Mesodermal cell (in vitro differentiated cells): ENCODE measurements around the gene ATXN7.

Experiments used
- H3K27ac ChIP-seq: 2 replicates; pipeline ENCODE4 v1.7.0; 2013; ENCODE audit warnings: mild to moderate bottlenecking, low read depth, low read length, moderate library complexity; ENCODE audit not compliant: severe bottlenecking
- H3K36me3 ChIP-seq: 2 replicates; pipeline ENCODE4 v1.7.1; 2013; ENCODE audit warnings: mild to moderate bottlenecking, low read length, moderate library complexity; ENCODE audit not compliant: control insufficient read depth, insufficient read depth
- H3K4me1 ChIP-seq: one replicate; pipeline ENCODE4 v1.7.1; 2013; ENCODE audit warnings: mild to moderate bottlenecking, low read length; ENCODE audit not compliant: insufficient read depth, control insufficient read depth, poor library complexity, severe bottlenecking
- H3K4me3 ChIP-seq: 2 replicates; pipeline ENCODE4 v1.7.0; 2013; ENCODE audit warnings: low read length, control low read depth, mild to moderate bottlenecking; ENCODE audit not compliant: insufficient read depth, poor library complexity, severe bottlenecking; ENCODE audit errors: extremely low read depth
- H3K9me3 ChIP-seq: 2 replicates; pipeline ENCODE4 v1.7.1; 2013; ENCODE audit warnings: mild to moderate bottlenecking, low read length, moderate library complexity; ENCODE audit not compliant: control insufficient read depth
- WGBS, 2 experiments: methylation state at CpG; one replicate each; pipeline ENCODE4 v1.1.5; 2013; ENCODE audit warnings: missing lambda C conversion rate in 2 of 2; ENCODE audit not compliant: insufficient coverage in 2 of 2; 5-methylcytosine and 5-hydroxymethylcytosine counted together

The ATXN7 gene

DNA sequence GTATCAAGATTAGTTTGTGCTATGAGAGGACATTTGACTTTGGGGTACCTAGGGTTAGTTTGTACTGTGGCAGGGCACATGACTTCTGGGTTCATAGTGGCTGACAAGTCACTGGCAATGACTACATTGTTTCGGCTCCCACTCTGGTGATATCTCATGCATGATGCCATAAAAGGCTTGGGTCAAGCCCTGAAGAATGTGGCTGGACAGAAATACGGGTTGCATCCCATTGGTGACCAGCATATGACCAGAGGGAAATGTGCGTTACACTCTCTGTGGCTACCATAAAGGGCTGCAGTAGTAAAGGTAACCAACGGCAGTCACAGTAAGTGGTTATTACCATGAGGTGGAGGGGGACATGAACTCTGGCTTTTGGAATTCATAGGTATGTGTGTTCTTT lies 18.5 kb upstream of the ATXN7 start:
- no peak overlapping the region for H3K27ac ChIP-seq
- WGBS, 2 experiments: 98% methylated on average over 4 of the region's 4 CpGs
- no peak overlapping the region for H3K4me3 ChIP-seq
- no peaks in the 10 kb centered on the region for H3K4me1 ChIP-seq
- no peaks in the 10 kb centered on the region for H3K9me3 ChIP-seq
- no peaks in the 10 kb centered on the region for H3K36me3 ChIP-seq

GRCh38 chr3:63847718-63848450 lies 15.8 kb upstream of the ATXN7 start:
- no peak overlapping the region for H3K4me3 ChIP-seq
- 63 to 86% methylated on average over 1 of the region's 1 CpG for WGBS, 2 experiments

DNA sequence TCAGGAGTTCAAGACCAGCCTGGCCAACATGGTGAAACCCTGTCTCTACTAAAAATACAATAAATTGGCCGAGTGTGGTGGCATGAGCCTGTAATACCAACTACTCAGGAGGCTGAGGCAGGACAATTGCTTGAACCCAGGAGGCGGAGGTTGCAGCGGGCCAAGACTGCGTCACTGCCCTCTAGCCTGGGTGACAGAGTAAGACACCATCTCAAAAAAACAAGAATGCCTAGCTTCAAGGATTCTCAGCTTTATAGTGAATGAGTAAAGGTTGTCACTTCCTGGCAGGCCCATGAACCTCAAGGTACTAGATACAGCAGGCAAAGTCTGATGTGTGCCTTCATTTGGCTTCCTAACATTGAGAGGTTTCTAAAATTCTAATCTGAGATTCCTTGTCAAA lies 14.5 kb upstream of the ATXN7 start:
- Histone ChIP-seq H3K4me1 (no peaks in the 10 kb centered on the region), H3K4me3 (no peak overlapping the region), H3K36me3 (no peaks in the 10 kb centered on the region), H3K9me3 (no peaks in the 10 kb centered on the region), H3K27ac (no peak overlapping the region)
- 92 to 100% methylated on average over 2 to 4 of the region's 4 CpGs for WGBS, 2 experiments

More at GRCh38 chr3:63847718-63848450, 15.8 kb upstream of the ATXN7 start:
- Histone ChIP-seq H3K27ac (no peak overlapping the region), H3K4me1 (no peaks in the 10 kb centered on the region), H3K9me3 (no peaks in the 10 kb centered on the region), H3K36me3 (no peaks in the 10 kb centered on the region)

DNA sequence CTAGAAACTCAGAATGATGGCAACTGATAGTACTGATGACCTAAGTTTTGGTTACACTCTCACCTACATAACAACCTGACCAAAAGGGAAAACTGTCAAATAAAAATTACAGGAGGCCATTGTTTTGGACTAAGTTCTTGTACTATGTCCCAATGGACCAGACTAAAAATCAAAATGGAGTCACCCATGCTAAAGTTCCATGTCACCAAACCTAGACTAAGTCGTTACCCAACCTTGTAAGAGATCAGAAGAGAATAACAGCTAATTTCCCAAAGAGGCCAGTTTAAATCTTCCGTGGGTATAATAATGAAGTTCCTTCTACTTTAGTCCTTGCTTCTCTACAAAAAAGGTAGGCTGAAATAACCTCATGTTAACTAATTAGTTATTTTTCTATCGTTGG lies 12.4 kb upstream of the ATXN7 start:
- Histone ChIP-seq H3K9me3 (no peaks in the 10 kb centered on the region), H3K4me1 (no peaks in the 10 kb centered on the region), H3K4me3 (no peak overlapping the region), H3K36me3 (no peaks in the 10 kb centered on the region), H3K27ac (no peak overlapping the region)
- no CpG with 5 or more reads among the region's 3 CpGs for WGBS, 2 experiments

DNA sequence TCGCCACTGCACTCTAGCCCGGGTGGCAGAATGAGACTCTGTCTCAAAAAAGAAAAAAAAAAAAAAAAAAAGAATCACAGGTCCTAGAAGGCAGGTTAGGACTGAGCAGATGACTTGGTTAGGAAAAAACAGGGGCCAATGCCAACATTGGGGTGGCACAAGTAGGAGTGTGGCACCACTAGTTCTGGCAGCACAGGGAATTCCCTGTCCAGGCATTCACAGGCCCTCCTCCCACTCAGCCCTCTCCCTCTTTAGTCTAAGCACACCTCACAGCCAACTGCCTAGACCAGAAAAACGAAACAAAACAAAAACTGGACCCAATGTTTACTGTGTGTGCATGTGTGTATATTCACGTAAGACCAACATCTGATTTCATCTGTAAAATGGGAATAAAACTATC lies 10.6 kb upstream of the ATXN7 start:
- H3K36me3 ChIP-seq: no peaks in the 10 kb centered on the region
- H3K27ac ChIP-seq: no peak overlapping the region
- no peaks in the 10 kb centered on the region for H3K9me3 ChIP-seq
- H3K4me1 ChIP-seq: no peaks in the 10 kb centered on the region
- H3K4me3 ChIP-seq: no peak overlapping the region
- WGBS, 2 experiments: 100% methylated on average over 1 of the region's 4 CpGs; no CpG with 5 or more reads in 1 of the 2 experiments

DNA sequence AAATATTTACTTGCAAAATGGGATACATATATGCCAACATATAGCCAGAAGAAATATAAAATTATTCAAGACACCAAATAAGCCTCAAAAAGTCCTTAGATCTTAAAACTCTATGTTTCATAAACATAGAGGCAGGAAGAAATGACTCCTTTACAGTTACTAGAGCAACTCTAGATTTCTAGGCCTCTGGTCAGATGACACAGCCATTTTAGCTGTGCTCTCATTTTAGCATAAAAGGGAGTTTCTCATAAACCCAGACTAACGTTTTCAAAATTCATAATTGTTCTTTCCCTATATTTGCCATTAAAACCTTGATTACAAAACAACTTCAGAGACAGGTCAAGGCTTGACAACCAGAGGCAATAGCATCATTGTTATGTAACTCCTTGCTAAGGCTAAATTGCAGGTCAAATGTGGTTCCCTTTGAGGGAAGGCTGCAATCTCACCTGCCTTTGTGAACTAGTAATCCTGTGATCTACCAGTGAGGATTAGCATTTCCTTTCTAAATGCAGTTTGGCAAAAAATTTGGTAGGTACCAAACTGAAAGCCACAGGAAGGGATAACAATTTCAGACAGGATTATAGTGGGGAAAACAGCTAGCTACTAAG lies 8.2 kb upstream of the ATXN7 start:
- H3K27ac ChIP-seq: no peak overlapping the region
- H3K9me3 ChIP-seq: no peaks in the 10 kb centered on the region
- no peak overlapping the region for H3K4me3 ChIP-seq
- WGBS, 2 experiments: 75% methylated on average over 1 of the region's 1 CpG; no CpG with 5 or more reads in 1 of the 2 experiments
- no peaks in the 10 kb centered on the region for H3K36me3 ChIP-seq
- H3K4me1 ChIP-seq: no peaks in the 10 kb centered on the region

DNA sequence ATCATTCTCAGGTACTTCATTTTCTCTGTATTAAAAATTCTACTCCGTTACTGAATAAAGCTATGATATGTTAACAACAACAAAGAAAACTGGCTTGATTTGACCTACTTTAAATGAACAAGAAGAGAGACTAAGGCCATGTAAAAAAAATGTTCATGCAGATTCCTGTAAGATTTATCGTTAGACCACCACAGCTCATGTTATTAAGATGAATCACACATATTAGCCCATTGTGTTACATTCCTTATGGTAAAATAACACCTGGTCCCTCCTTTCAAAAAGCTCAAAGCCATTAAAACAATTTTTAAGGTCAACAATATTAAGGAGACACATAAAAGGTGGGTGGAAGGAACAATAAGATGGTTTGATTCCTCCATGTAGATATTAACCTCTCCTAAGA lies 6.4 kb upstream of the ATXN7 start:
- H3K4me1 ChIP-seq: peaks cover 2% of the 10 kb centered on the region
- H3K27ac ChIP-seq: no peak overlapping the region
- no peaks in the 10 kb centered on the region for H3K36me3 ChIP-seq
- H3K4me3 ChIP-seq: no peak overlapping the region
- 100% methylated on average over 1 of the region's 2 CpGs; no CpG with 5 or more reads in 1 of the 2 experiments for WGBS, 2 experiments
- no peaks in the 10 kb centered on the region for H3K9me3 ChIP-seq

- no peaks in the 10 kb centered on the region for H3K36me3 ChIP-seq
Observed at GRCh38 chr3:63860776-63861175, 2.9 kb upstream of the ATXN7 start.

GRCh38 chr3:63861306-63861705 lies 2.4 kb upstream of the ATXN7 start:
- Histone ChIP-seq H3K4me3 (no peak overlapping the region), H3K36me3 (no peaks in the 10 kb centered on the region), H3K27ac (no peak overlapping the region), H3K9me3 (no peaks in the 10 kb centered on the region), H3K4me1 (peaks cover 6% of the 10 kb centered on the region)
- 80% methylated on average over 2 of the region's 5 CpGs; no CpG with 5 or more reads in 1 of the 2 experiments for WGBS, 2 experiments

More at GRCh38 chr3:63860776-63861175, 2.9 kb upstream of the ATXN7 start:
- 90 to 100% methylated on average over 1 to 2 of the region's 3 CpGs for WGBS, 2 experiments
- Histone ChIP-seq H3K27ac (no peak overlapping the region), H3K4me1 (peaks cover 6% of the 10 kb centered on the region), H3K9me3 (no peaks in the 10 kb centered on the region), H3K4me3 (no peak overlapping the region)

DNA sequence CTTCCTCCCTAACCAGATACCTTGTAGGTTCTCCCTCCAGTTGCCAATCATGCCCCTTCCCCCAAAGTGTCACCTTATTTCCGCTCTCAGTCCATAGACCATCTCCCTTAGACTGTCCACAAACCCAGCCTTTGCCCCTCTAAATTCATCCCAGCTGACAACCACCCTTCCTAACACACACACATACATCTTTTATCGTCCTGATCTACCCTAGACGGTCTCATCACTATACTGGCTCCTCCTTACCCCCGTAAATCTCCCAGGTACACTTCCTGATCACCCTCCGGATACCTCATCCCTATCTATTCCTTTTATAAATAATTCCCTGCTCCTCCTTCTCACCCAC lies 890 bp upstream of the ATXN7 start:
- Histone ChIP-seq H3K4me3 (peak overlapping the region; percentile 85), H3K27ac (no peak overlapping the region), H3K4me1 (peaks cover 6% of the 10 kb centered on the region), H3K9me3 (no peaks in the 10 kb centered on the region), H3K36me3 (peaks cover 4% of the 10 kb centered on the region)
- WGBS, 2 experiments: 29% methylated on average over 5 of the region's 5 CpGs
